Epithelial cell of esophagus (primary cell): ENCODE measurements around the gene SIRPA.

Experiments
- DNase-seq: peaks from one replicate; pipeline ENCODE4 v3.0.0; 2010; ENCODE audit warnings: low read depth
- H3K4me3 ChIP-seq: 2 replicates; pipeline ENCODE4 v1.5.1; 2011; ENCODE audit warnings: mild to moderate bottlenecking, low read length, control low read depth
- TF ChIP-seq, protein P1 (sequence below): IDR thresholded peaks from 2 replicates; pipeline ENCODE4 v1.5.1; 2011; ENCODE audit warnings: low read depth, mild to moderate bottlenecking, low read length, control low read depth, inconsistent platforms; ENCODE audit not compliant: insufficient read depth; ENCODE audit errors: missing control alignments

SIRPA gene

DNA sequence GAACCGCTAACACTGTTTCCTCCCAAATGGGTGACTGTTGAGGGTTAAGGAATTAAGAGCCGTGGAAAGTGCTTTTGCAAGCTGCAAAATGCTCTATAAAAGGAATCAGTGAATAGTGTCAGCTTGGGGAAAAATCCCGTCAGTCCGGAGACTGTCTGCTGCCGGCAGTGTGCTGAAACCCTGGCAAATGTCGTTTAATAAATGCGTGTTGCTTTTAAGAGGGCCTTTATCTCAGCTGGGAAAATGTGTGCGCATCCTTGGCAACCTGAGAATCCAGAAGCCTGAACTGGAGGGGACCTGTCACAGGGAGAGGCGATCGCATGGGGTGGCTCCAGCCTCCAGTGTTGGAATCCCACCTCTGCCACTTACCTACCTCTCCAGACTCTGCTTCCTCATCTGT lies 9.8 kb downstream of the SIRPA start:
- TF ChIP-seq, protein P1, sequence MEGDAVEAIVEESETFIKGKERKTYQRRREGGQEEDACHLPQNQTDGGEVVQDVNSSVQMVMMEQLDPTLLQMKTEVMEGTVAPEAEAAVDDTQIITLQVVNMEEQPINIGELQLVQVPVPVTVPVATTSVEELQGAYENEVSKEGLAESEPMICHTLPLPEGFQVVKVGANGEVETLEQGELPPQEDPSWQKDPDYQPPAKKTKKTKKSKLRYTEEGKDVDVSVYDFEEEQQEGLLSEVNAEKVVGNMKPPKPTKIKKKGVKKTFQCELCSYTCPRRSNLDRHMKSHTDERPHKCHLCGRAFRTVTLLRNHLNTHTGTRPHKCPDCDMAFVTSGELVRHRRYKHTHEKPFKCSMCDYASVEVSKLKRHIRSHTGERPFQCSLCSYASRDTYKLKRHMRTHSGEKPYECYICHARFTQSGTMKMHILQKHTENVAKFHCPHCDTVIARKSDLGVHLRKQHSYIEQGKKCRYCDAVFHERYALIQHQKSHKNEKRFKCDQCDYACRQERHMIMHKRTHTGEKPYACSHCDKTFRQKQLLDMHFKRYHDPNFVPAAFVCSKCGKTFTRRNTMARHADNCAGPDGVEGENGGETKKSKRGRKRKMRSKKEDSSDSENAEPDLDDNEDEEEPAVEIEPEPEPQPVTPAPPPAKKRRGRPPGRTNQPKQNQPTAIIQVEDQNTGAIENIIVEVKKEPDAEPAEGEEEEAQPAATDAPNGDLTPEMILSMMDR = no peak
- no peak overlapping the region for H3K4me3 ChIP-seq
- DNase-seq = no peak

DNA sequence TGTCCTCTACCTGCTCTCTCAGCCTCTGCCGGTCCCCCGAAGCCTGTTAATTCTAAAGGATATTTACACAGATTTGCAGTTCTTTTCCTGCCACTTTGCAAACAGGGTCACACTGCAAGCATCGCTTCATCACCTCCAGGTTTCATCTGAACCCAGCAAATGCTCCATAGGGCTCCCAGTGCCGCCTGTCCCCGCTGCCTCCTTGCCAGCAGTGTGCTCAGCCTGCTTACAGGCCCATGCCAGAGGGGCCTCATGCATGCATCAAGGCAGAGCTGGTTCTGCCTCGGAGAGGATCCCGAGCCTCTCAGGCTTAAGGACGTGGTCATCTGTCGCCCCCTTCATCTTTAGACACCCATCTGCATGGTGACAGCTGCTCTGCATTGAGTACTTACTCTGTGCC lies 10.5 kb downstream of the SIRPA start:
- TF ChIP-seq, protein P1 = no peak
- DNase-seq = no peak
- H3K4me3 ChIP-seq = no peak overlapping the region

DNA sequence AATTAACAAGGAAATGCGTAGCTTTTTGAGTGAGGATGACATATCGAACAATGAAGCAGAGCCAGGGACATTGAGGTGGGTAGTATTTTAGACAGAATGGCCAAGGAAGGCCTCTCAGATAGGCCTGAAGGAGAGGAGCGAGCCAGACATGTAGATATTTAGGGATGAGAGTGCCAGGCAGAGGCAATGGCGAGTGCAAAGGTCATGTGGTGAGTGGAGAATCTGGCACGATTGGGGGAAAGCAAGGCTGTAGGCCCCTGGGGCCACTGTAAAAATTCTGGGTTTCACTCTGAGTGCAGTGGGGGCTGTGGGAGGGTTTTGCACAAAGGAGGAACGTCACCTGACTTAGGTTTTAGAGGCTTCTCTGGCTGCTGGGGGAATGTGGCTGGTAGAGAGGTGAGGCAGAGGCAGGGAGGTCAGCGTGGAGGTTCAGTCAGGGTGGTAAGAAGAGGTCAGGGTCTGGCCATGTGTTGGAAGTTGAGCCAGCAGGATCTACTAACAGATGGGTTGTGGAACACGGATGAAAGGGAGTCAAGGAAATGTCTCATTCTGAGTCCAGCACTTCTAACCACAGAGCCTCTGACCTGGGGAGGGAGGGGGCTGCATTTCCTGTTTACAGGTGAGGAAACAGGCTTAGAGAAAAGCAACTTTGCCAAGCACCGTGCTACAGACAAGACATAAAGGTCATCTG lies 11.3 kb downstream of the SIRPA start:
- TF ChIP-seq, protein P1 = no peak
- no peak overlapping the region for H3K4me3 ChIP-seq
- DNase-seq = no peak

DNA sequence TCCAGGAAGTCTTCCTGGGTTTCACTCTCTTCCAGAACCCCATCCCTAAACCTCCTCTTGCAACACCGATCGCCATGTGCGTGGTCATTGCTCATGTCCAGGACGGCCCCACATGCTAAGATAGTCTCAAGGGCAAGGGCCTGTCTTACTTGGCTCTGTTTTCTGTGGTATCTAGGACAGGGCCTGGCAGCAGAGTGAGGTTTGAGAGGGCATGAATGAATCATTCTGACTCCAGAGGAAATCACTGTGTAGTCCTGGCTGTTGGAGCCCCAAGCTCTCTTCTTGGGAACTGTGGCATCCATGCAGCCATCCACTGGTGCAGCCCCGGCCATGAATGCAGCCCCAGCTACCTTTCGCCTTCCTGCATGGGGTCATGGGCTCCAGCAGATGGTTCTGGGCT lies 12.4 kb downstream of the SIRPA start:
- TF ChIP-seq, protein P1 = no peak
- DNase-seq = no peak
- H3K4me3 ChIP-seq = no peak overlapping the region

DNA sequence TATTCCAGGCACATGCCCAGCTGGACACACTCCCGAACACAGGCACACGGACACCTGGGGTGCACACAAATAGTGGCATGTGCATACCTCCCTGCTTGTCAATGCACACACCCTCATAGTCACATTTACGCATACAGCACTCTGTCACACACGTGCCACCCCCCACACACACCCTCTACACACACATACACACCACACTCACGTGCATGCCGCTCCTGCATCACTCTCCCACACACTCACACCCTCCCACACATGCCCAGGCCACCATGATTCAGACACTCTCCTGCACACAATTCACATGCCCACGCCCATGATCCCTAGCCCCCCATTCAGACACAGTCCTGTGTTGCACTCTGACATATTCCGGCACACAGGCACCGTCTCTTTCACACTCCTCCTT lies 13.0 kb downstream of the SIRPA start:
- no peak overlapping the region for H3K4me3 ChIP-seq
- TF ChIP-seq, protein P1 = no peak
- no peak for DNase-seq

DNA sequence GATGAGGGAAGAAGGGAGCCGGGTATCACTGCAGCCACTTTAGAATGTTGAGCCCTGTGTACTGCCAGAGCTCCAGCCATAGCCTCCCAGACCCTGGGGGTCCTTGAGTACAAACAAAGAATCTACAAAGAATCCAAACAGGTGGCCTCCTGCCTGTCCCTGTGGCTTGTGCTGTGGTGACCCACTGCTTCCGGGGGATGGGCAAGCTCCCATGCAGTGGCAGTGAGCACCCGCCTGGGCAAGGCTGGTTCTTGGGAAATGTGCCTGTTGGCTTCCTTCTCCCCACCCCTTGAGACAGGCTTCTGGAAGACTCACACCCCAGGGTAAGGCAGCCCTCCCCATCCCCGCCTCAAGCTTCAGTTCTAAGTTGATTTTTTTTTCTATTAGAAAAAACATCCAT lies 13.9 kb downstream of the SIRPA start:
- TF ChIP-seq, protein P1 = no peak
- no peak for DNase-seq
- no peak overlapping the region for H3K4me3 ChIP-seq

DNA sequence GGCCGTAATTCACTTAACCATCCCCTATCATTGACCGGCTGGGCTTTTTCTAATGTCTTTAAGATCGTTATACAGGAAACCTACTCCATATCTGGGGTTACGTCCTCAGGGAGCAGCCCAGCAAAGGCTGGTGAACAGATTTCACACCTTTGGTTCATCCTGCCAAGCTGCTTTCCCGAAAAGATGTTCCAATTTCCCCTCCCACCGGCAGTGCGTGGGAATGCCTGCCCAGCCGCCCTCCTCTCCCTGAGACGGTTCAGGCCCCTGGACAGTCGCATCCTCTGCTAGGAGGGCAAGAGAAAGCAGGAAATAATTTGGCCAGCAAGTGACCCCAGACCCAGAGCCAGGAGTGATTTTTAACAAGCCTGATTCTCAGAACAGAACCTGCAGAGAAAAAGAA lies 16.3 kb downstream of the SIRPA start:
- no peak overlapping the region for H3K4me3 ChIP-seq
- TF ChIP-seq, protein P1 = no peak
- DNase-seq = no peak
